Anterior cingulate cortex (tissue), 58 donors: ENCODE measurements around the gene IMMP1L.

Source experiments
- DNase-seq, 58 donors: peaks; one replicate each; lab custom pipeline; 2025; lab: John Stamatoyannopoulos, UW

The IMMP1L gene

DNA sequence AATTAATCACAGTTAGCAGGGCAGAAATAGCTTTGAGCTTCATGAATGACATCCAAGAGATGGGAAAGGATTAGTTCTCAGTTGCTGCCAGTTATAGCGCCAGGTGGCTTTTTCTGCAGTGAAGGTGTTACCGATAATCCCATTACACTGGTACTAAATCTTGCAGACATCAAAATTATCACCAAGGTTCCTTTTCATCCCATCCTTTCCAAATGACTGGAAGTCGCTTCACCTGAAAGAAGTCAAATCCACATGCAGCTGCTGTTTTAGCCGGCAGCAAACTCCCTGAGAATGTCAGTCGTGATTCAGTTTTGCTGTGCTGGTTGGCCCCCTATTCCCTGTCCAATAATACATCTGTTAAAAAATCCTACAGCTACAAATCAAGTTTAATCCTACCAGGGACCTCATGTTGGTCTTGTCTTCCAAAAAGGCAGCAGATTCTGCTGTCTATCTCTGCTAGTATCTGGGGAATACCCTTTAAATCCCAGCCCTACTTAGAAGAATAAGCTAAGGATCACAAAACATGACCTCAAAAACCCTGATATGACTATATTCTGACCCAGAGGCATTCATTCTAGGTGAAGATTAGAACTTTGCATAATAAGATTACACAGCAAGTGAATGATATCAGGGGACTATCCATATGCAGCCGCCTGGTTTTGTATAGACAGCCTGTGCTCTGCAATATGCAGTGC, 31.7 kb downstream of the IMMP1L start:
- no peak for DNase-seq

DNA sequence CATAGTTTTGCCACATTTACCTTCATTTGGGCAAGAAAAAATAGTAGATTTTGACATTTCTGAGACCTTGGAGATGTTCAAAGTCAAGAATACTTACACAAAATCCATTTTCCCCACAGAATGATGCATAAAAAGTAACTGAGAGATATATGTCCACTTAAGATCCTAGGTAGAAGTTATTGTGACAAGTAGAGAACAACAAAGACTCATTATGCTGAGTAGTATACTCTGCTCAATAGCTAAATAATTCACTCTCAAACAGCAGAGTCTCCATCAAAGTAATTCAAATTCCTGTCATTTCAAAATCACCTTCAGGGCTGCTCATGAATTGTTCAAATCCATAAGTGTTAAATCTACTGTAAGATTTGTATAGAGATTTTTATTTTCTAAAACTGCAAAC, 35.3 kb downstream of the IMMP1L start:
- DNase-seq = no peak

DNA sequence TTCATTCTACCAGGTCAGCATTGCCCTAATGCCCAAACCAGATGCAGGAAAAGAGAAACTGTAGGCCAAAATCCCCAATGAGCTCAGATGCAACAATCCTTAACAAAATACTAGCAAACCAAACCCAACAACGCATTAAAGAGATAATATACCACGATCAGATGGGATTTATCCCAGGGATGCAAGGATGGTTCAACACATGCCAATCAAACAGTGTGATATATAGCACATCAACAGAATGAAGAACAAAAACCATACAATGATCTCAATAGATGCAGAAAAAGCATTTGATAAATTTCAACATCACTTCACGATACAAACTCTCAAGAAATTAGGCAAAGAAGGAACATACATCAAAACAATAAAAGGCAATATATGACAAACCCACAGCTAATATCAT, 45.0 kb downstream of the IMMP1L start:
- no peak for DNase-seq

DNA sequence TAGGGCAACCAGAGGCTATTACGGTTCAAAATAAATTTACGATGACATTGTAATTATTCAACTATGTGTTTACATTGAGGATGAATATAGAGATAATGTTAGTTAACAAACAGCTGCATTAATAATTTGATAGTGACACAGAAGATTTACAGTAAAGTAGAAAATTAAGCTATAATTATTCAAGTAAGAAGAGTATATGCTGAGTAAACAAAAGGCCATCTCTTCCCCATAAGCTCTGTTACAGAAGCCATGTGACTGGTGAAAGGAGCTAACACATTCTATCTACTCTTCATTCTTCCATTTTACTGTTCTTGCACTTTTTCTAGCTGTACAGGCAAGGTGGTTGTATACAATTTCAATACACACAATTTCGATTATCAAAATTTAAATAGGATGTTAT, 54.2 kb downstream of the IMMP1L start:
- DNase-seq = no peak

DNA sequence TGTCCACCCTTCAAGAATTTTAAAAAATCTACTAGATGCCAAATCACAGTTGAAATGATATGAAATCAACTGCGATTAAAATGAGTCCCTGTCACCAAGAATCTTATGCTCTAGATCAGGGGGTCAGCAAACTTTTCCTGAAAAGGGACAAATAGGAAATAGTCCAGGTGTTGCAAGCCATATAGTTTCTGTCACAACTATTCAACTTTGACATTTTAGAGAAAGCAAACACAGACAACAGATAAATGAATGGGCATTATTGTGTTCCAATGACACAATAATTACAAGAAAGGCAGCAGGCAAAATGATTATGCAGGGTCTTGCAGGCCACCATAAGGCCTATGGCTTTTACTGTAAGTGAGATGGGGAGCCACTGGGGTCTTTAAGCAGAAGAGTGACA, 58.6 kb downstream of the IMMP1L start:
- no peak for DNase-seq

DNA sequence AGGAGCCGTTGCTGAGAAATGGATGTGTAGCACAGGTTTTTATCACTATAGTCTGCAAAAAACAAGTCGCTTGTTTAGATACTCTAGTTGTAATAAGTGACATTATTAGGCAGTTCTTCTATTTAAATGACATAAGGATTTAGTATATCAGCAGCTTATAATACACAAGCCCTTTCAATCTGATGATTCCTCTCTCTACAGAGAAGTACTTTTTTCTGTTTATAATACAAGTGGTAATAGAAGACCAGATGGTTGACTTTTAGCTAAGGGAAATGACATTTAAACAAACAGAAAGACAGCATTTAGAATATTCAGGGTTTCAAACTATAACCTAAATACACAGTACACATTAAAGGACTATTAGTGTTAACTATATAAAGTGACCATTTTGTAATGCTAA, 60.4 kb downstream of the IMMP1L start:
- no peak for DNase-seq

DNA sequence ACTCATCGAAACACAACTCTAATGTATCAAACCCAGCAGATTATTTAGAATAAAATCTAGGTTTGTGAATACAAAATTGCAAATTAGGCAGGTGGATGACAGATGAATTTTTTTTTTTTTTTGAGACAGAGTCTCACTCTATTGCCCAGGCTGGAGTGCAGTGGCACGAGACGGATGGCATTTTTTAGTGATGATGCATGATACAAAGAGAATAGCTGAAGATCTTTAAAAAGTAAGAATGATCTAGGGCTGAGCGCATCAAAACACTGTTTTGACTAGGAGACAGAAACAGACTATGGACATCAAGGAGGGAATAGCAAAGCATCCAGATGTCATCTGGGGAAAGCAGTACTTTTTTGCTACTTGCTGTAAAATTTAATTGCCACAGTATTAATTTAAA, 63.8 kb downstream of the IMMP1L start:
- DNase-seq = no peak

DNA sequence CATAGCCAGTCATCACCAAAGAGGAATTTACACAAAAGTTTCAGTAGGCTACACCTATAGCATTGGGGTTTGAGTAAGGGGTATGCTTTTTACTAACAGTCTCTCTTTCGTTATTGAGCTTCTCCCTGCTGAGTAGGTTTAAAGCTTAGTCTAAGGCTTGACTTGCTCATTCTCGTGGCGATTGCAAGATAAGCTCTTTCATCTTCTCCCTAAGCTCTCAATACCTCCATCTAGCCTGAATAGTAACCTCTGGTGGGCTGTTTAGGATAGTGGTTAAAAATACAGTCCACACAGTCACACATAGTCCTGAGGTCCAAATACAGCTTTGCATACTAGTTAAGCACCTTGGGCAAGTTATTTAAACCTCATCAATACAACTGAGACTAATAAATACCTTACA, 65.6 kb downstream of the IMMP1L start:
- DNase-seq = no peak

DNA sequence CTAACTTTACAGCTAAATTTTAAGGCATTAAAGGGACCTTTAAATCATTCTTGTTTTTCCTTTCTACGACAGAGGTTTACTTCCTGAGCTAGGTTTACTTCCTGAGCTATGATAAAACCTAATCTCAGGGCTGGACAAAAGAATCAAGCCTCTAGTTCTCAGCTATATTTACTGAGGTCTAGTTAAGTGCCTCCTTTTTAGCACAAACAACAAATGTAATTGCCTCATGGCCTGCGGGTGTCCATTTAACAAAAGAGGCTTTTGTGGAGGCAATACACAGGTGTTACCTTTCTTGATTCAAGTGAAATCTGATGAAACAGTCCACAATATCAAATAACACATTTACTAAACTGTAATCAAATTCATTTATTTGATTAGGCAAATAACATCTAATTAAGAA, 67.3 kb downstream of the IMMP1L start:
- no peak for DNase-seq

DNA sequence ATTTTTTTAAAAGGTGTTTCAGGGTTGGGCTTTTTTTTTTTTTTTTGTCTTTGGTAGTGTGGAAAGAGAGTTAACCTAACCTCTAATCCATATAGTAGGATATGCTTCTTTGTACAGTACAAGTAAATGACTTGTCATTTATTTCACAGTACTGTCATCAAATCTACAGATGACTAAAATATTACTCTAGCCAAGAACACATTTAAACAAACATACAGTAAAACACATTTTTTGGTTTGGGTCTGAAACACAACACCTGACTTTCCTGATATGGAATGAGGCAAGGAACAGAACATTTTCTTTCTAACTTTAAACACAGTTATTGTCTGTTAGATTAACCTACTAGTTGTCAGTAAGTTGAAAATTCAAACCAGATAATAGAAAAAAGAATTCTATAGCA, 68.1 kb downstream of the IMMP1L start:
- no peak for DNase-seq

DNA sequence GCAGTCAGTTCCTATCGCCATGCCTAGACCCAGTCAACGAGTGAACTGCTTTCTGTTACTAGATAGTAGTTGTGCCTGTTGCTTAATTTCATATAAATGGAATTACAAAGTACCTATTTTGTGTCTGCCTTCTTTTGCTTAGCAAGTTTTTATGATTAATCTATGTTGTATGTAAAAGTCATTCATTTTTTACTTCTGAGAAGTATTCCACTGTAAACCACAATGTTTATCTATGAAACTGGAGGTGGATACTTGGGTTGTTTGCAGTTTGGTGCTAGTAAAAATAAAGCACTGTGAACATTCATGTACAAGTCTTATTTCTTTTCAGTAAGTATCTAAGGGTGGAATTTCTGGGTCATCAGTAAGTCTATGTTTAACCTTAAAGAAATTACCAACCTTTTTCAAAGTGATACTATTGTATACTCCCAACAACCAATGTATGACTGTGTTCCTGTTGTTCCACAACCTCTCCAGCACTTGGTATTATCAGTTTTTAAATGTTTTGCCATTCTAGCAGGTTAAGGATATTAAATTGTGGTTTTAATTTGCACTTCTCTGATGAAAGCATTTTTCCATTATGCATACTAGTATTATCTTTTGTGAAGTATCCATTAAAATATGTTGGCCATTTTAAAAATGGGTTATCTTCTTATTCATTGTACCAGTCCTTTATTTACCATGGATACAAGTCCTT, 71.5 kb downstream of the IMMP1L start:
- no peak for DNase-seq

DNA sequence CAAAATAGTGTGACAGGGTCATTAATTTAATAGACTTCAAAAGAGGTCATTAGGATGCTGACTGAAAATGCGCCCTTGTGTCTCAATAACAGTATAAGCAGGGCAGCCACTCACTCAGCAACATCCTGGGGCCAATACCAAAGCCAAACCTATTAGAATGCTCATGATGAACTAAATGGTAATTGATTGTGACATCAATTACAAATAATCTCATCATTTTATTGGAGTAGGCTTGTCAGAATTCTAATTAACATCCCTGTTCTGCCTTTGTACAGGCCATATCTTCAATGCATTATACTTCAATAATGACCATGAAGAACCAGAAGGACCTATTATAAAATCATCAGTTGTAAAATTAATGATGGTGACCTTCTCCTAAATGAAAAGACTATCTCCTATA, 75.6 kb downstream of the IMMP1L start:
- no peak for DNase-seq

DNA sequence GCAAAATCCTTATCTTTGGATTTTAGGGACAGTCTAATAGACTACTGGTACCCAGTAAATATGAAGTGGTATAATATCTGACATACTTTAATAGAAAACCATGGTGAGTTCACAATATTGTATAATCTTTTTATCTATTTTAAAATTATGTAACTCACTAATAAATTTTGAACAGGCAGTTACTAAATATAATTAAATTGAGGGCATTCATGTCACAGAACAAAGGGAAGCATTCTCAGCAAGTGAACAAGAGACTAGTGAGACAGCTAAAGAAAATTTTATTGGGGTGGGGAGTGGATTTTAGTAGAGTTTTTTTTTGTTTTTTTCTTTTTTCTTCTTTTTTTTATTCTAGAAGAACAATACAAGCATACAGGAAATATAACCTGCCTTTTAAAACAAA, 84.8 kb downstream of the IMMP1L start:
- no peak for DNase-seq

DNA sequence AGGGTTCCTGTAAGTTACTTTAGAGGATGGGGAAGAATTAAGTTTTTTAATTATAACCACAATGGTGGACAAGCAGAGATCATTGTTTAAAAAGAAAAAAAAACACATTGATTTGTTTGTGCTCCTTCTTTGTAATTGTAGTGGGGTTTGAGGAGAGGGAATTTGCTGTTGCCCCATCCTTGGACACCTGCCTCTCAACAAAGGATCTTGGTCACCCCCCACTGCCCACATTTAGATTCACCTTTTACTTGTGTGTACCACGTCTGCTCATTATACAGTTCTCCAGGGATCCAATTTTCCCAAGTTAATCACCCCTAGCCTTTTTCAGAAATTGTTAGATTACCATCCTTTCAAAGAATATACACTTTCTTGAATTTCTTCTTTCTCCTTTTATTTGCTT, 86.7 kb downstream of the IMMP1L start:
- no peak for DNase-seq

DNA sequence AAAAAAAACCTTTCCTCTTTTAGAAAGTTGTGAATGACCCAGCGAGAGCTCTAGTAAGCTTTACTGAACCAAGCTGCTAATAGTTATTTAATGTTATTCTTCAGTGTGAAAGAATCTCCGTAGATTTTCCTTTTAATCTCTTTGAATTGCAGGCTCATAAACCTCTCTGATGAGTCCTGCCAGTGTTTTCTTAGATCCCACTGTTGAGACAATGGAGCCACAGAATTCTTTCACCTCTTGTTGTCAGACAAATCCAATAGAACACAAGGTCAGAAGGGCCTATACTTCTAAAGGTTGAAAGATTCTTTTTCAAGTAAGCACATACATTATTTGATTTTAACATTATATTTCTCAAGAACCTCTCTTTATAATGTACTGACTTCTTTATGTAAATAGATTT, 87.6 kb downstream of the IMMP1L start:
- peak in 1 of 58 donors; percentile 10 for DNase-seq

DNA sequence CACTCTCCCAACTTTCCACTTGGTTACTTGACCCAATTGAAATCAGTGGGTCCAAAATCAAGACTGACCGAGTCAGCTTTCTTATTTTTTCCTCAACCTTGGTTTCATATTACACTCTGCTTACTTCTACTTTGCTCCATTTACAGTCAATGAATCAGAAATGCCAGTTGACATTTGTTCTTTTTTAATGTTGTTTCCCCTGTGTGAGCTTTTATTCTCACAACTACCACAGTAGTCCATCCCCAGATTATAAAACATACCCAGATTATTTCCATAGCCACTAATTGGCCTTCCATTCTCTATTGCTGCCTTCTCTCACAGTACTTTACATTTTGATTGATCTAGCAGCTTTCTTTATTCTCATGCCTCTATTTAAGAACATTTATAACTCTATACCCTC, 89.8 kb downstream of the IMMP1L start:
- no peak for DNase-seq

DNA sequence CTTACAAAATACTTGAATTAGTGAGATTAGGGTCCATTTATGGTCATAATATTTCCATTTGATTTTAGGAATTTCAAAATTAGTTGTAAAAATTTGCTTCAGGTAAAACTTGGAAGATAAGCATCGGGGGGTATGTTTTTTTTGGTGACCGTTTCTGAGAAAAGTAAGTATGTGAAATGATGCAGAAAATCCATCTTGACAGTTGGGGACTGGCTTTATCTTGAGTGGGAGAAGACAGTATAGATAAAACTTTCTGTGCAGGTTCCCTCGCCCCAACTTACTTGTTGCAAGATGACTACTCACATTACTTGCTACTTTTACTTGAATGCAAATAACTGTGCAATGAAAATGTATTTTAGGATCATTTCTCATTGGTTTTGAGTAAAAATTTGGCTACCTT, 90.3 kb downstream of the IMMP1L start:
- DNase-seq = no peak

DNA sequence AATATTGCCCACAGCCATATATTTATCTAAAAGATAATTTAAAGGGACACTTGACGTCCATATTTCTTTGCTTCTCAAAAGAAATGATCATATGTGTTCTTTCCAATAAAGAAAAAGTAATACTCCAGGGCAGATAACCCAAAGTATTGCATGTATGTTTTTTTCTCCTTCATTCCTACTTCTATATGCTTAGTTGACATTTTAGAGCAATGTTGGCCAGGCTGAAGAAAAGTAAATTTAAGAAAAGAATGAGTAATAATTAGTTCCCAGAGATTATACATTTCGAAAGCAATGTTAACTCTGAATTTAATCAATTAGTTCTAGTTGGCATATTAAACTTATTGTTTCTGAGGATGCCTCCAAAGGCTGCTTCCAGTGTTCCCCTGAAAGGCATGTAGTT, 91.6 kb downstream of the IMMP1L start:
- no peak for DNase-seq

DNA sequence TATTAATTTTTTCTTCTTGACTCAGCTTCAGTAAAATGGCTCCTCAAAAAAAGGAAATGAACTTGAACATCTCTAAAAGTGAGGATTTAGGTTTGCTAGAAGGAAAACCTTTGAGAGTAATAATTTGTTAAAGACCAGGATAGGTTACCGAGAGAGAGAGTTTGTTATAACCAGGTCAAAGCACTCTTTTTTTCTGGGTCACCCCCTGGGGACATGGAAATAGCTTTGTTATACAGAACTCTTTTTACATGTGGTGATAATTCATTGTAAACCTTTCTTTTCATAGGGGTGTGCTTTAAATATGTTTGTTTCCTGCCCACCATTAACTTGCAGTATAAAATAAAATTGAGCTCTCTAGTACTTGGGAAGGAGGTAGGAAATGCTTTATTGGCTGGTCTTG, 92.1 kb downstream of the IMMP1L start:
- DNase-seq = no peak

DNA sequence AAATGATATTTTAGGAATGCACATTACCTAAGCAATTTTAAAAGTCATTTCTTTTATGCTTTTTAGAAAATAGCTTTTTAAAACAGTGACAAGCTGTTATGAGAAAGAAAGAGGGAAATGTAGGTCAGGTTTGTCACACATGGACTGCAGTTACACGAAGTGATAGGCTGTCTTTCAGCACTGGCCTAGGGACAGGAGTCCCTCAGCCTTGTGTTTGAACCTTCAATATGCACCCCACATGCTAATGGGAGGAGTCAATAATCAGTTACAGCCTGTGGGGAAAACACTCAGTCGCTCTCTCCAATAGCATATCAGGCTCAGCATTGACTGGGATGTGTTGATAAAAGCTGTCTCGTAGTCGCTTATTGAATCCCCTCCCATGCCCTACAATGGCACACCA, 94.0 kb downstream of the IMMP1L start:
- no peak for DNase-seq

DNA sequence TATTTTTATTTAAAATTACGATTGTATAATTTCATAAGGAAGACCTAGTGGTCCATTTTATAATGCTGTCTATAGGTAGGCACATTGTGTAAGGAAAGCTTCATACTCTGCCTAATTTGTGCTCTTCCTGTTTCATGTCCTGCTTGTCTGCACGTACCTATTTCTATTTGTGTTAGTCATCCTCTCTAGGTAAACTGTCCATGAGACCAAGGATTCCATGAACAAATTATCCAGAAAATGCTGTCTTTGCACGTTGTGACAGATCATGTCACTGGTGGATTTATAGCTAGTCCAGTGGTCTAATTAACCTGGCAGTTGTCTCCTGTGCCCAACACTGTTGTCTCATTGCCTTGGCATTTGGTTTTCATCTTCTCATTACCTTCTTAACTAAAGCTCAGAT, 95.1 kb downstream of the IMMP1L start:
- DNase-seq = no peak

DNA sequence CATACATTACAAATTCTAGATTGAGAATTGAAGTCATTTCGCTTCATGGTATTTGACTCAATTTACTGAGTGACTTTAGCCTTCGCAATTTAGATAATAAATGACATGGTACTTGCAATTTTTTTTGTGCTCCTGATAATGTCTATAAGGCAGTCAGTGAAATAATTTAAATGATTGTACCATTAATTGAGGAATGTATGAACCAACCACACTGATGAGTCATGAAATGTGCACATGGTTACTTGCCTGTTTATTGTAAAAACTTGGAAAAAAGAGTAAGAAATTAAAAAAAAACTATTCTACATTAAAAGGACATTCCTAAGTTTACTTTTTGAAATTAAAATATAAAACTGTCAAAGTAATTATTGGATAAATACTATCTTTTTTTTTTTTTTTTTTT, 96.5 kb downstream of the IMMP1L start:
- DNase-seq = no peak

DNA sequence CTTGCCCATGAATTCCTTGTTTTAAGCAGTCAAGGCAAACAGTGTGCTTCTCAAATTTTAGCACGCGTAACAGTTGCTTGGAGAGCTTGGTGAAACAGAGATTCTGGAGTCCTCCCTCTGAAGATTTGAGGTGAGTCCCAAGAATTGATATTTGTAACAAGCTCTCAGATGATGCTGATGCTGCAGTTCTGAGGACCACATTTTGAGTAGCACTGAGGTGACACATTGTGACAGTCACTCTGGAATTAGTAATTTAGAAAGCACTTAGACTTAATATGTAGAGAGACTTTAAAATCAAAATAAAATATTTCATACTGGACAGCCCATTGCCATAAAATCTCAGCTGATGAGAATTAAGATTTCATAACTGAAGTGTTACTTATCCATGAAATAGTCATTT, 101.2 kb downstream of the IMMP1L start:
- no peak for DNase-seq
